GM12864 (cell line): ENCODE measurements around the gene MTUS2.

Source experiments
- DNase-seq: peaks from one replicate; pipeline ENCODE4 v3.0.0-alpha.2; 2011; ENCODE audit warnings: low read depth
- H3K4me3 ChIP-seq: 2 replicates; pipeline ENCODE4 v1.5.1; 2011; ENCODE audit warnings: mild to moderate bottlenecking, low read depth, low read length, control low read depth
- CTCF ChIP-seq: IDR thresholded peaks from 2 replicates; pipeline ENCODE4 v1.5.1; 2011; ENCODE audit warnings: low read depth, mild to moderate bottlenecking, moderate library complexity, low read length, control low read depth, inconsistent platforms; ENCODE audit errors: missing control alignments

Gene MTUS2

GRCh38 chr13:28817204-28817603 is 2.9 kb upstream of the MTUS2 start:
- H3K4me3 ChIP-seq: no peak overlapping the region
- no peak for DNase-seq
- TF ChIP-seq CTCF: peak; percentile 19

- no peak for DNase-seq
- peak overlapping the region; percentile 21 for H3K4me3 ChIP-seq
- peak; percentile 9 for TF ChIP-seq CTCF
Observed at GRCh38 chr13:28819046-28819730, 951 bp upstream of the MTUS2 start.

- DNase-seq: no peak
- peak overlapping the region; percentile 21 for H3K4me3 ChIP-seq
- peak; percentile 44 for TF ChIP-seq CTCF
Observed at GRCh38 chr13:28819735-28820098, 422 bp upstream of the MTUS2 start.

GRCh38 chr13:28822151-28822550 is 2.0 kb downstream of the MTUS2 start:
- TF ChIP-seq CTCF: no peak
- no peak for DNase-seq
- no peak overlapping the region for H3K4me3 ChIP-seq

GRCh38 chr13:28822801-28823200 is 2.7 kb downstream of the MTUS2 start:
- no peak for TF ChIP-seq CTCF
- DNase-seq: no peak
- H3K4me3 ChIP-seq: no peak overlapping the region

- DNase-seq: no peak
- TF ChIP-seq CTCF: no peak
- H3K4me3 ChIP-seq: no peak overlapping the region
Observed at GRCh38 chr13:28825379-28825778, 5.2 kb downstream of the MTUS2 start.

GRCh38 chr13:28826368-28826767 is 6.2 kb downstream of the MTUS2 start:
- no peak overlapping the region for H3K4me3 ChIP-seq
- no peak for DNase-seq
- no peak for TF ChIP-seq CTCF
